NT2/D1 (cell line): ENCODE results near the gene RNASE8.

Experiments used
- SUZ12 ChIP-seq: IDR thresholded peaks from 2 replicates; pipeline ENCODE4 v1.6.1; 2011; ENCODE audit not compliant: insufficient read length, insufficient read depth; ENCODE audit errors: extremely low read depth
- YY1 ChIP-seq: IDR thresholded peaks from 2 replicates; pipeline ENCODE4 v1.6.1; 2011; ENCODE audit not compliant: insufficient read length, insufficient read depth
- ZNF274 ChIP-seq: IDR thresholded peaks from 2 replicates; pipeline ENCODE4 v1.6.1; 2011; ENCODE audit warnings: mild to moderate bottlenecking, low read depth, low read length

GRCh38 chr14:21093018-21093417 lies 35.4 kb downstream of the RNASE8 start:
- no peak for TF ChIP-seq YY1
- TF ChIP-seq ZNF274 = no peak
- no peak for TF ChIP-seq SUZ12
